OCI-LY7 (cell line): ENCODE measurements around the gene CTNNA3.

Source experiments
- CTCF ChIP-seq: fragments of 200-600 bp; sonication (generic); conservative IDR thresholded peaks from 2 replicates; pipeline ENCODE4 v1.5.1; 2014; ENCODE audit warnings: mild to moderate bottlenecking, antibody characterized with exemption, low read length, moderate library complexity, mixed read lengths
- EZH2phosphoT487 ChIP-seq: fragments of 200-600 bp; sonication (generic); IDR thresholded peaks from 2 replicates; pipeline ENCODE4 v1.6.1; 2018; ENCODE audit warnings: low read depth, borderline replicate concordance, mild to moderate bottlenecking, mixed run types, antibody characterized with exemption, low read length, moderate library complexity, mixed read lengths

- TF ChIP-seq CTCF (no peak), EZH2phosphoT487 (no peak)
These were observed 997.9 kb downstream of the CTNNA3 start for GRCh38 chr10:66698069-66698468.
